Measurements from ENCODE around the gene SART3.
"Not testable (repeated sequence)": the region's sequence is repeated elsewhere in the genome, so short reads cannot be mapped to it uniquely, and the experiment has no call there.

- TF ChIP-seq MYNN (CRISPR knock-in tag; IDR thresholded peaks at IDR 0.05; ENCODE audit: low read depth); ZNF496 (CRISPR knock-in tag; IDR thresholded peaks at IDR 0.05; ENCODE audit: insufficient replicate concordance); EP300 (IDR thresholded peaks at IDR 0.05; ENCODE audit: low read depth in 2 of 2, low read length in 2 of 2); EP300 (CRISPR knock-in tag; IDR thresholded peaks at IDR 0.05; ENCODE audit: borderline replicate concordance); ZFP36 (IDR thresholded peaks at IDR 0.05; ENCODE audit: borderline replicate concordance, low read depth, low read length, partially characterized antibody); NR2F1 (CRISPR knock-in tag; IDR thresholded peaks at IDR 0.05); ELF3 (CRISPR knock-in tag; IDR thresholded peaks at IDR 0.05); JUND (CRISPR knock-in tag; IDR thresholded peaks at IDR 0.05); ZNF562 (CRISPR knock-in tag; IDR thresholded peaks at IDR 0.05; ENCODE audit: borderline replicate concordance); KDM4B (CRISPR knock-in tag; IDR thresholded peaks at IDR 0.05); ZBTB1 (CRISPR knock-in tag; IDR thresholded peaks at IDR 0.05; ENCODE audit: borderline replicate concordance); THYN1 (CRISPR knock-in tag; IDR thresholded peaks at IDR 0.05; ENCODE audit: borderline replicate concordance, low read depth): not testable (repeated sequence)
Observed at GRCh38 chr12:108555383-108555782, 5.6 kb downstream of the SART3 start.

All from HepG2 (cell line).